ENCODE measurements around the gene SAMD4B.
"Not testable (repeated sequence)": the region's sequence is repeated elsewhere in the genome, so short reads cannot be mapped to it uniquely, and the experiment has no call there.

SAMD4B gene

DNA sequence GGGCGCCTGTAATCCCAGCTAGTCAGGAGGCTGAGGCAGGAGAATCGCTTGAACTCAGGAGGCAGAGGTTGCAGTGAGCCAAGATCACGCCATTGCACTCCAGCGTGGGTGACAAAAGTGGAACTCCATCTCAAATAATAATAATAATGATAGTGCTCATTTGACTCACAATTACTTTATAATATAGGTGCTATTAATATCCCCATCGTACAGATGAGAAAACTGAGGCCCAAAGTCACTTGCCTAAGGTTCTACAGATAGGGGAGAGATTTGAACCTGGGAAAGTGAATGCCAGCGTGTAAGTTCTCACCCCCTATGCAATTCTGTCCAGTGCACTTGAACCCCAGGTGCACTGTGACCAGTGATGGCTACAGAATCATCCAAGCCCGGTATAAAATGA is 12.3 kb upstream of the SAMD4B start:
- intact Hi-C loops (cut with DNase I) = loop anchor here (5.0 kb wide), 1 partner anchor 278 kb away; no protein-coding TSS in a partner anchor
- DNase-seq = no peak

DNA sequence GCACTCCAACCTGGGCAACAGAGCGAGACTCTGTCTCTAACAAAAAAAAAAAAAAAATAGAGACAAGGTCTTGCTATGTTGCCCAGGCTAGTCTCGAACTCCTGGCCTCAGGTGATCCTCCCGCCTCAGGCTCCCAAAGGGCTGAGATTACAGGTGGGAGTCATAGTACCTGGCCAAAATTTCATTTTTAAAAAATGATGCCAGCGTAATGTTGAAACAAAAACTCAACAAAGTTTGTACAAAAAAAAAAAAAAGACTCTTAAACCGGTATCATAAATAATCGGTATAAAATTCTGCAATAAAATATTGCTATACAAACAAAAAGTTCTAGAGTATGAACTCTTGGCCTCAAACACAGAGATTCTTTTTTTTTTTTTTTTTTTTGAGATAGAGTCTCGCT is 9.9 kb upstream of the SAMD4B start:
- peak in 1 of 10 donors; percentile 5 for DNase-seq
- intact Hi-C loops (cut with DNase I) = no loop called here

DNA sequence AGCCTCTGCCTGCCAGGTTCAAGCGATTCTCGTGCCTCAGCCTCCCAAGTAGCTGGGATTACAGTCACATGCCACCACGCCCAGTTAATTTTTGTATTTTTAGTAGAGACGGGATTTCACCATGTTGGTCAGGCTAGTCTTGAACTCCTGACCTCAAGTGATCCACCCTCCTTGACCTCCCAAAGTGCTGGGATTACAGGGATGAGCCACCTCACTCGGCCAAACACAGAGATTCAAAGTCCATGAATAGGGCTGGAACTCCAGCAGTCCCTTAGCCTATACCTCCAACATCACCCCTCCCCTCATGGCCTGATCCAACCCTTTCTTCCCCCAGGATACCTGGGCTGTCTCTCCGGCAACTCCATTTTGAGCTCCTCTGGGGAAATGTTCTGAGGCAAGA is 9.5 kb upstream of the SAMD4B start:
- intact Hi-C loops (cut with DNase I); DNase-seq: not testable (repeated sequence)

DNA sequence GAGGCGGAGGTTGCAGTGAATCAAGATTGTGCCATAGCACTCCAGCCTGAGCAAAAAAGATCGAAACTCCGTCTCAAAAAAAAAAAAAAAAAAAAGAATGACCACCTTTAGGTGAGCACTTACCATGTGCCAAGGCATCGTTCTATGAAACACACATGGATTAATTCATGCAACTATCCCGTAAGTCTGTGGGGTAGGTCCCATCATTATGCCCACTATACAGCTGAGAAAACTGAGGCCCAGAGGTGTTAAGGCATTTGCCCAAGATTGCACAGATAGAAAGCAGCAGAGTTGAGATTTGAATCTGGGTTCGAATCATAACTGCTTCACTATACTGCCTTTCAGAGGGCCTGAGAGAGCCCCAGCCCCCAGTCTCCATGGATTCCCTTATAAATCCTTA is 8.7 kb upstream of the SAMD4B start:
- peak in 1 of 10 donors; percentile 7 for DNase-seq
- intact Hi-C loops (cut with DNase I) = no loop called here

DNA sequence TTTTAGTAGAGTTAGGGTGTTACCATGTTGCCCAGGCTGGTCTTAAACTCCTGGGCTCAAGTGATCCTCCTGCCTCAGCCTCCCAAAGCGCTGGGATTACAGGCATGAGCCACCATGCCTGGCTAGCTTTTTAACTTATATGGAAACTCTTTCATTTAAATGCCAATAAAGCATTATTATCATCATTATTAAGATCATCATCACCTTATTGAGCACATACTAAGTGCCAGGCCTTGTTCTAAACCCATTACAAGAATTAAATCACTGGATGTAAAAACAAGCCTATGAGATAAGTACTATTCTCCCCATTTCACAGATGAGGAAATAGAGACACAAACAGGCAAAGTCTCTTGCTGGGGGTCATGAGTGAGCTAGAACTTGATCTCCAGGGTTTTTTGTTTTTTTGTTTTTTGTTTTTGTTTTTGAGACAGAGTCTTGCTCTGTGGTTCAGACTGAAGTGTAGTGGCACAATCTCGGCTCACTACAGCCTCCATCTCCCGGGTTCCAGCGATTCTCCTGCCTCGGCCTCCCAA is 7.7 kb upstream of the SAMD4B start:
- peak in 1 of 10 donors; percentile 8 for DNase-seq
- intact Hi-C loops (cut with DNase I) = no loop called here

DNA sequence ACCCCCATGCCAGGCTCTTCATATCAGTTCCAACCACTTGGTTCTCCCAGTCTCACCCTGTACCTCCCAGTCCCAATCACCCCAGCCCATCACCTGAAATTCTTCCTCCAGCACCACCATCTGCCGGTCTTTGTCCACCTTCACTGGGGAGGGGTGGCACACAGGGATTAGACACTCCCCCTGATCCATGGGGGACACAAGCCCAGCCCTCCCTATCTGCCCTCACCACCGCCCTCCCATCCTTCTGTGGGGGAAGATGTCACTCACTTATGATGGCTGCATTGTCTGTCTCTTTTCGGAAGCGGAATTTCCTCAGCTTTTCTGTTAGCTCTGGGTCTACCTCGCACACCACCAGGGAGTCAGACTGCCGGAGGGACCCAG is 7.1 kb upstream of the SAMD4B start:
- intact Hi-C loops (cut with DNase I) = no loop called here
- DNase-seq = peak in 1 of 10 donors; percentile 30

DNA sequence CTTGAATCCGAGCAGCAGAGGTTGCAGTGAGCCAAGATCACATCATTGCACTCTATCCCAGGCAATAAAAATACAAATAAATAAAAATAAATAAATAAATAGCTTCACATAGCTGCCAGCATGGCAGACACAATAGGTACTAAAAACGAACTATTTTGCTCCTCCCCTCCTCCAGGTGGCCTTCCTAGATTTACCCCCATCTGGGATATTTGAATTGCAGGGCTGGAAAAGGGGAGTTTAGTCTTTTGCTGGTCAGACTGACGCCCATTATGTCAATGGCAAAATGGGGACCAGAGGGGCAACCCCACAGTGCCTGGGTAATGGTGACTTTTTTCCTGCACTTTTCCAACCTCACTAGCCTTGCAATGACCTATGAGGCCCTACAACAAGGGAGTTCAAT is 5.7 kb upstream of the SAMD4B start:
- intact Hi-C loops (cut with DNase I) = no loop called here
- peak in 1 of 10 donors; percentile 5 for DNase-seq

DNA sequence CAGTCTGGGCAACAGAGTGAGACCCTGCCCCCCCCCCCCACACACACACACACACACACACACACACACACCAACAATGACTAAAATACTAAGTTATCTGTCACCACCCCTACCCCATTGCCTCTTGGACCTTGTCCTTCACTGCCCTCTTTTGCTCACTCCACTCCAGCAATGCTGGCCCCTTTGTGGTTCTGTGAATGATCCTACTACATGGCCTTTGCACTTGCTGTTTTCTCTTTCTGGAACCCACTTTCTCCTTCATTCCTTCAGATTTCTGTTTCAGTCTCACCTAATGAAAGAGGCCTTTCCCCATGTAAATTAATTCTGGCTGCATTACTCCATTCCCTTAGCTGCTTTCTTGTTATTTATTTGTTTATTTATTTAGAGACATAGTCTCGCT is 2.5 kb upstream of the SAMD4B start:
- no peak for DNase-seq
- intact Hi-C loops (cut with DNase I) = loop anchor here (5.0 to 10.0 kb wide), 2 partner anchors 73 to 935 kb away; partner anchors contain the start of genes FAM98C and PLEKHG2

DNA sequence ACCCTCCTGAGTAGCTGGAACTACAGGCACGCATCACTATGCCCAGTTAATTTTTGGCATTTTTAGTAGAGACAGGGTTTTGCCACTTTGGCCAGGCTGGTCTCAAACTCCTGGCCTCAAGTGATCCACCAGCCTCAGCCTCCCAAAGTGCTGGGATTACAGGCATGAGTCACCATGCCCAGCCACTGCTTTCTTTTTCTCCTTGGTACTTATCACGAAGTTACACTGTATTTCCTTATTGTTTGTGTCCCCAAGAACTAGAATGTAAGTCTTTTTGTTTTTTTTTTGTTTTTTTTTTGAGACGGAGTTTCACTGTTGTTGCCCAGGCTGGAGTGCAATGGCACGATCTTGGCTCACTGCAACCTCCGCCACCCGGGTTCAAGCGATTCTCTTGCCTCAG is 2.1 kb upstream of the SAMD4B start:
- intact Hi-C loops (cut with DNase I) = loop anchor here (5.0 to 10.0 kb wide), 2 partner anchors 72 to 935 kb away; partner anchors contain the start of genes FAM98C and PLEKHG2
- not testable (repeated sequence) for DNase-seq

DNA sequence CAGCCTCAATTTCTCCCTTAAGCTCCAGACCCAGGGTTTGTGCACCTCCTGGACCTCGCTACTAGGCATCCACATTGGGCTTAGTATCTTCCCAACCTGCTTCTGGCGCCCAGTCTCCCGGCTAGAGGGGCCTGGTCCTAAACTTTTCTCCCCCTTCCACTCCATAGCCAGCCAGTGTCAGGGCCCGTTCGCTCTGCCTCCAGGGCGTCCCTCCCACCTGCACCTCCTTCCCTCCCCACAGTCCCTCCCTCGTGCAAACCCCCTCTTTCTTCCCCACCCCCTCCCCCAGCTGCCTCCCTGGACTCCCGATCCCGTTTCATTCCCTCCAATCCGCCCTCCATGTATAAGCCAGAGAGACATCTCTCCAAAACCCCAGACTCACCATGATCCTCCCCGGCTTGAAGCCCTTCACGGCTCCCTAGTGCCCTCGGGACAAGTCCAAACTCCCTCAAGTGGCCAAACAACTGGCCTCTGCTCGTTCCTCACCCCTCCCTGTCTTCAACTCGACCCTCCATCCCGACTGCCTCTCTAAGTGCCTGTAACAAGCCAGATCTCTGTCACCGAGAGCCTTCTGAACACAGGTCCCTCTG is 997 bp upstream of the SAMD4B start:
- intact Hi-C loops (cut with DNase I) = loop anchor here (5.0 to 10.0 kb wide), 2 partner anchors 71 to 936 kb away; partner anchors contain the start of genes FAM98C and PLEKHG2

DNA sequence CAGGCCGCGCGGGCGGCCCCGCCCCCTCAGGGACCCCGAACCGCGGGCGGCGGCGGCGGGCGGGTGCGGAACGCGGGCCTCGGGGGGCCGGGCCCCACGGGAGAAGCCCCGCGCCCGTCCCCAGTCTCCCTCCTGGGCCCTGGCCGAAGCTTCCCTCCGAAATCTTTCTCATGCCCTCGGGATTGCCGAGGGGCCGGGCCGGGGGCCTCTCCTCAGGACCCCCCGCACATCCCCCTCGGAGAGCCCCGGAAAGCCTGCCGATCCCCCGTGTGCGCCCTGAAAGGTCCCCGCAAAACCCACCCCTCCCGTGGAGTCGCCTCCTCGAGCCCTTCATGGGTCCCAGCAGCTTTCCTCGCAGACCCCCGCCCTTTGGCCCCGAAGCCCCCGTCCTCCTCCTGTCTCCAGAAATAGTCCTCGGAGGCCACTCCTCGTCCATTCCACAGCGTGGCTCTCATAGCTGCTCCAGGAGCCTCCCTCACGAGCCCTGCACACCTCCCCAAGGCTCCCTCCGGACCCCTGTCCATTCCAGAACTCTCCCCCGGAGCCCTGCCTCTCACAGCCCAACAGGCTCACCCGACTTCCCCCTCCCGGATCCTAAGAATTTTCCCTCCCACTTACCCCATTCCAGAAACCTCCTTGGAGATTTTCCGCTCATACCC is 555 bp downstream of the SAMD4B start:
- peak in 2 of 10 donors; percentile 68 to 73 for DNase-seq
- intact Hi-C loops (cut with DNase I) = loop anchor here (1.0 to 10.0 kb wide), 3 partner anchors 49 to 938 kb away; partner anchors contain the start of genes FAM98C, MED29, PAF1 and PLEKHG2

More for the DNA sequence above, 997 bp upstream of the SAMD4B start:
- peak in 2 of 10 donors; percentile 72 to 83 for DNase-seq

DNA sequence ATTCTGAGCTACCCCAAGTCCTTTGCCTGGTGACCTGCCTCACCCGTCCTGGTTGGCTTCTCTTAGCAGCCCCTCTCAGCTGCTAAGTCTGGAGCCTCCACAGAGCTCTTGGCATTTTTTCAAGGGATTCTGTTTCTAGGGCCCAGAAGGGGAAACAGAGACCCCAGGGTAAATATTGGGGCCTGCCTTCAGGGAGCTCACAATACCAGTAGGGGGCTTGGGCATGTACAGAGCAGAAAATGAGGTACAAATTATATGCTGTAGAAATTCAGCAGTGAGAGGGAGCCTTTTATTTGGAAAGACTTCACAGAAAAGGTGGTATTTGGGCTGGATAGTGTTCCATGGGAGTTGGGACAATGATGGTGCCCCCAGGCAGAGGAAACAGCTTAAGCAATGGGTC is 3.7 kb downstream of the SAMD4B start:
- intact Hi-C loops (cut with DNase I) = loop anchor here (10.0 kb wide), 1 partner anchor 941 kb away; the partner anchor contains the start of gene FAM98C

DNA sequence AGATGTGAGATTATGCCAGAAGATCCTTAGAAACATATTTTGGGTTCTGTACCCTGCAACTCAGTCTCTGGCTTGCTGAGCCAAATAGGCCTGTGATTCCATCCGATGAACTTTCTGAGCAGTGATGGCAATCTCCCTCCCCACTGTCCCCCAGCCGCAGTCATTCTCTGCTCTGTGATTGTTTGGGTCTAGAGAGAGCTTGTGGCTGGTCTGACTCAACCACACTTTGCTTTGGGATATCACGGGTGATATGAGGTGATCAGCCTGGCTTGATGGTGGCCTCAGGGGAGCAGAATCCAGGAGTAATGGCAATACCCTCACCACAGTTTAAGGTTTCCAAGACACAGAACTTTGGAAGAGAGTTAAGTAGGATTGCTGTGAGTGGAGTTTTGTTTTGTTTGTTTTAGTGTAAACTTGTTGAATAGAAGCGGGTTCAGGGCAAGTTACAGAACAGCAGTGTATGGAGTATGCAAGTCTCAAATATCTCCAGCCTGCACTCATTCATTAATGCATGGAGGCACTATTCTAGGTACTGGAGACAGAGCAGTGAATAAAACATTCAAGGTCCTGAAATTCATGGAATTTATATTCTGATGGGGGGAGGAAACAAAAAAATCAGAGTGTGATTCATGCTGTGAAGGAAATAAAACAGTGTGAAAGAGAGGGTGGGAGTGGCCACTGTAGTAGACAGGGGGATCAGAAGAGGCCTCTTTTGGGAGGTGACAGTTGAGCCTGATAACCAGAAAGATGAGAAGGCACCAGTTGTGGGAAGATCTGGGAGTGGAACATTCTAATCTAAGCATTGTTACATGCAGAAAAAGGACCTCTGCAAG is 5.3 kb downstream of the SAMD4B start:
- no peak for DNase-seq
- intact Hi-C loops (cut with DNase I) = loop anchor here (10.0 kb wide), 1 partner anchor 943 kb away; the partner anchor contains the start of gene FAM98C

More for the DNA sequence above, 3.7 kb downstream of the SAMD4B start:
- DNase-seq = no peak

DNA sequence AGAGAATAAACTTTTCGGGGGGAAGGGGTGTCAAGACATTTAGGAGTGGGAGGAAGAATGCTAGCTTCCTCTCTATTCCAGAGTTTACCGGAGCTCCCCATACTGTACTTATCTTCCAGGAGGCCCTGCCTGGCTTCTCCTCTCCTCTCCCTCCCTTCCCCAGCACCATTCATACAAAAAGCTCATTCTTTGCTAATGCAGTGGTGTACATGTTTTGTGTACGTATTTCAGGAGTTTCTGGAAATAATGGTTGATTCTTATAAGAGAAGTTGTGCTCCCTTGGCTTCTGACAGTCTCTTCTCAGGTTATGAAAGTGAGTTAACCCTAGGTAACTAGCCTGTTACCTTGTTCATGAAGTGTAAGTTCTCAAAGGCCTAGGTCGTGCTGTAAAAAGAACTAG is 7.1 kb downstream of the SAMD4B start:
- intact Hi-C loops (cut with DNase I) = loop anchor here (10.0 kb wide), 1 partner anchor 945 kb away; the partner anchor contains the start of gene FAM98C

DNA sequence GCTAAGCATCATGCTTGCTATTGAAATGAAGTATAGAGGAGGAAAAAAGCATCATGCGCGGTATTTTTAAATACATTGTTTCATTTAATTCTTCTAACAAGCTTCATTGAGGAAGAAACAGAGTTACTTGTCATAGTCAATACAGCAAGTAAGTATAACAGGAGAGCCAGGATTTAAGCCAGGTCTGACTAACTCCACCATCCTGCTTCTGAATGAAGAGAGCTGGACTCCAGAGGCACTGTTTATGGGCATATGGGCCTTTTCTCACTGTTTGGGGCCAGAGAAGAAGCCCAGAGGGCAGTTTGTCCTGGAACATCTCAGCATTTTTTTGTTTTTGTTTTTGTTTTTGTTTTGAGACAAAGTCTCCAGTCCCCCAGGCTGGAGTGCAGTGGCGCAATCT is 7.9 kb downstream of the SAMD4B start:
- no peak for DNase-seq

More for the DNA sequence above, 7.1 kb downstream of the SAMD4B start:
- no peak for DNase-seq

DNA sequence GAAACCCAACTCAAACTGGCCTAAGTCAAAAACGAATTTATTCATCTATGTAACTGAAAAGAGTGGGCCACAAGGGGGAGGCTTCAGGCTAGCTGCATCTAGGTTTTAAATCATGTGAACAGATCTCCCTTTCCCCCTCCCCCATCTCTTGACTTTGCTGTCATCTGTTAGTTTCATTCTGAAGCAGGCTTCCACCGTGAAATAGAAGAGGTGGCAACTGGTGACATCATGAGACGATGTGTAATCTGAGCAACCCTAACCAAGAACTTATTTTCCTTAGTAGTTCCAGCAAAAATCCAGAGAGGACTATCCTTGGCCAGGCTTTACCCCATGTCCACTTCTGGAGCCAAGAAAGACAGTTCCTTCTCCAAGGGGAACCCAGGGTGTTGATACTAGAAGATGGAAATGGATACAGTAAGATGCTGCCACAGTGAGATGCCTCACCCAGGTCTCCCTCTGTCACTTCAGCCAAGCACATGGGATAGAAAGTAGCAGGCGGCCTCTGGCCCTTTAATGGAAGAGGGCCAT is 9.4 kb downstream of the SAMD4B start:
- DNase-seq = peak in 1 of 10 donors; percentile 43
- intact Hi-C loops (cut with DNase I) = no loop called here

More for the DNA sequence above, 7.9 kb downstream of the SAMD4B start:
- intact Hi-C loops (cut with DNase I) = no loop called here

DNA sequence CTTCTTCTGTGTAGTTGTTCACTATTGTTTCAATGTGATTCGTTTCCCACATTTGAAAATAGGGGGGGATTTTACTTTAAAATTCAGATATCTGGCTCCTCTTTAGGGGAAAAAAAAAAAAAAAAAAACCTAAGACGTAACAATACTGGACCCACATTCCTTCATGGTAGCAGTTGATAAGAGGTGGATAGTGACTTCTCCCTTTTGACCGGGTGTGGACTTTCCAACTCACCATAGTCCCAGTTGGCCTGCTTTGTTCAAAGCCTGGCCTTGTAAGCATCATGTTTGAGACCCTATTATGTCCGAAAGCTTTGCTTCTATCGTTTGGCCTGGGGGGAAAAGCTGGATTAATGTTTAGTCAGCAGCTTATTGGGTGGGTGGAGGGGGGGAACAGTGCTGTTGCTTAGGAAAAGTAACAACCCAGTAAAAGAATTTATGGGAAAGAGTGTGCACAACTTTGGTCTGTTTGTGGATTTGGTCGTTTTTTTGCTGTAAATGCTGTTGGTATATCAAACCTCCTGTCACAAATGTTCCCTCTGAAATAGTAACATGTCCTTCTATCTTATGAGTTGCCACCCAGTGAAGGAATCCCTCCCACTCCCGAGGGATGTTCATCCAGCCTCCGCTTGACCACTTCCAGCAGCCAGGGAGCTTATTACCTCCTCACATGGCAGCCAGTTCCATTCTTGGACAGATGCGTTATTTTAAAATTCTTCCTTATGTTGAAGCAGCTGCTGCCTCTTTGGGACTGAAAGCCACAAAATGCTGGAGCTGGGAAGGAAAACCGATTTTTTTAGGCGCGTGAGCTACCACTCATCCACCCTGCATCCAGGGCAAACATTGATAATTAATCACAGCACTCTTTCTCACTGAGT is 10.4 kb downstream of the SAMD4B start:
- DNase-seq = peak in 7 of 10 donors; percentile 32 to 90 (median 53)
- intact Hi-C loops (cut with DNase I) = no loop called here

DNA sequence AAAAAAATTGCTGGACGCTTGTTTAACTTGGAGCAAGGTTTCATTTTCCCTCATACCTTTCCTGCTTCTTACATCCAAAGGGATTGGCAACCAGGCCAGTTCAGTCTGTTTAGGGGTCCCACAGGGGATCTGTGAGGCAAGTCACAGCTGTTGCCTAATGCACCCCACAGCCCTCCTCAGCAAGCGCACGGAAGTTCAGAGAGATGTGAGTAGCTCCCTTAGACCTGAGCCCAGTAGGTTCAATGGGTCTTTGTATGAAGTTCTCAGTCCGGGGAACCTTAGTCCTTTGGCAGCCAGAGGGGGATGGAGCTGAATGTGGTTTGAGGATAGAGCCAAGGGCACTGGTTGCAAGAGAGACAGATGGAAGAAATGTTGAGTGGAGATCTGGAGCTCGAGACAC is 13.0 kb downstream of the SAMD4B start:
- peak in 1 of 10 donors; percentile 61 for DNase-seq
- intact Hi-C loops (cut with DNase I) = no loop called here

DNA sequence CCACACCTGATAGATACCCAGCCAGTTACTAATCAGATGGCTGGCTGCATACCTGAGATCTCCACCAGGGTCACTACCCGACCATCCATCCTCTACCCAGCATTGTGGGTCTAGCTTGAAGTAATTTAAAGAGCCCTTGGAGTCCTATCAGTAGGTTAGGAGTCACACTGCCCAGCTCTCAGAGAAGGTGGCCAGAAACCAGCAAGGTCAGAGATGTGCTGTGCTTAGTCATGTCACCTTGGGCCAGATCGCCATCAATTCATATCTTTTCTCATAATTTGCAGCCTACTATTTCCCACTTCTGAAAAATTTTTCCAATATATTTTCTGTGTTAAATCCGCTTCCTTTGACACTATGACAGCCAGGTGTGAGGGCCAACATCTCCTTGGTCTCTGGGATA is 13.9 kb downstream of the SAMD4B start:
- intact Hi-C loops (cut with DNase I) = no loop called here
- peak in 1 of 10 donors; percentile 15 for DNase-seq
